ENCODE data around the gene TBR1.

The TBR1 gene

GRCh38 chr2:161374446-161374845 lies 41.7 kb upstream of the TBR1 start:
- Histone ChIP-seq H3K79me2 (ENCODE audit: insufficient read depth, low read length) (peaks cover under 1% of the 10 kb centered on the region; the same call in 1 of the 2 replicates), H3K27ac (ENCODE audit: low read length) (no peak overlapping the region), H3K27me3 (ENCODE audit: insufficient read depth, low read length, poor library complexity) (no peaks in the 10 kb centered on the region), H3K4me3 (ENCODE audit: low read depth in 1 of 2, low read length in 2 of 2) (no peak overlapping the region), H3K4me1 (ENCODE audit: insufficient read depth, low read length) (no peaks in the 10 kb centered on the region), H3K36me3 (ENCODE audit: insufficient read depth, low read length) (peaks cover 56% of the 10 kb centered on the region), H3K4me2 (ENCODE audit: insufficient read depth, low read length) (no peak overlapping the region), H4K20me1 (ENCODE audit: insufficient read depth, low read length) (no peaks in the 10 kb centered on the region), H3K9ac (ENCODE audit: low read depth, low read length) (no peak overlapping the region), H2AFZ (ENCODE audit: low read depth, low read length) (no peak overlapping the region), H3K9me3 (ENCODE audit: insufficient read depth, low read length, severe bottlenecking) (no peaks in the 10 kb centered on the region)
- TF ChIP-seq EZH2 (IDR thresholded peaks at IDR 0.05; ENCODE audit: borderline replicate concordance, low read depth, low read length, severe bottlenecking), result no peak
- TF ChIP-seq, protein P1, sequence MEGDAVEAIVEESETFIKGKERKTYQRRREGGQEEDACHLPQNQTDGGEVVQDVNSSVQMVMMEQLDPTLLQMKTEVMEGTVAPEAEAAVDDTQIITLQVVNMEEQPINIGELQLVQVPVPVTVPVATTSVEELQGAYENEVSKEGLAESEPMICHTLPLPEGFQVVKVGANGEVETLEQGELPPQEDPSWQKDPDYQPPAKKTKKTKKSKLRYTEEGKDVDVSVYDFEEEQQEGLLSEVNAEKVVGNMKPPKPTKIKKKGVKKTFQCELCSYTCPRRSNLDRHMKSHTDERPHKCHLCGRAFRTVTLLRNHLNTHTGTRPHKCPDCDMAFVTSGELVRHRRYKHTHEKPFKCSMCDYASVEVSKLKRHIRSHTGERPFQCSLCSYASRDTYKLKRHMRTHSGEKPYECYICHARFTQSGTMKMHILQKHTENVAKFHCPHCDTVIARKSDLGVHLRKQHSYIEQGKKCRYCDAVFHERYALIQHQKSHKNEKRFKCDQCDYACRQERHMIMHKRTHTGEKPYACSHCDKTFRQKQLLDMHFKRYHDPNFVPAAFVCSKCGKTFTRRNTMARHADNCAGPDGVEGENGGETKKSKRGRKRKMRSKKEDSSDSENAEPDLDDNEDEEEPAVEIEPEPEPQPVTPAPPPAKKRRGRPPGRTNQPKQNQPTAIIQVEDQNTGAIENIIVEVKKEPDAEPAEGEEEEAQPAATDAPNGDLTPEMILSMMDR (IDR thresholded peaks at IDR 0.05; ENCODE audit: borderline replicate concordance, extremely low read depth, low read length, poor library complexity, severe bottlenecking), result no peak
- ATAC-seq (ENCODE audit: insufficient read depth, low read depth), result no peak
- no peak for DNase-seq

DNA sequence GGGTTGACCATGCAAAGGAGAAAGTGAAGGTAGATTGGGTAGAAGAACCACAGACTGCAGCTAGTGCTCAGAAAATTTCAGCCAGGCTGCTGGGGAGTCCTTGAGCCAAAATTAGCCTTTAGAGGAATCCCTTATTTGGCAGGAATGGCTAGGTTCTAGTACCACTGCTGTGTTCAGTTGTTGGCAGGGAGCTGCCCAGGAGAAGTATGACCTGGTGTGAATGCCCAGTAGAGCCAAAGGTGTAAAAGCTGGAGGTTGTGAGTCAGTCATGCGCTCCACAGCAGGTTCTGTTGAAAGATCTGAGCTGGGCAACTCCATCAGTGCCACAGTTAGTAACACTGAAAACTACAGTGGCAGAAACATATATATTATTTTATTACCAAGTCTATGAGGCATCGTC lies 36.4 kb upstream of the TBR1 start:
- Histone ChIP-seq H3K36me3 (ENCODE audit: insufficient read depth, low read length) (peaks cover 32% of the 10 kb centered on the region), H3K9ac (ENCODE audit: low read depth, low read length) (no peak overlapping the region), H3K27me3 (ENCODE audit: insufficient read depth, low read length, poor library complexity) (no peaks in the 10 kb centered on the region), H3K79me2 (ENCODE audit: insufficient read depth, low read length) (0 out of 2 replicates have a peak, but pooled peaks cover 5% of the 10 kb centered on the region), H3K4me3 (ENCODE audit: low read depth in 1 of 2, low read length in 2 of 2) (no peak overlapping the region), H3K27ac (ENCODE audit: low read length) (no peak overlapping the region), H3K9me3 (ENCODE audit: insufficient read depth, low read length, severe bottlenecking) (no peaks in the 10 kb centered on the region), H2AFZ (ENCODE audit: low read depth, low read length) (no peak overlapping the region), H3K4me1 (ENCODE audit: insufficient read depth, low read length) (peaks cover 10% of the 10 kb centered on the region), H3K4me2 (ENCODE audit: insufficient read depth, low read length) (no peak overlapping the region), H4K20me1 (ENCODE audit: insufficient read depth, low read length) (no peaks in the 10 kb centered on the region)
- DNase-seq (no peak), ATAC-seq (ENCODE audit: insufficient read depth, low read depth) (no peak)
- TF ChIP-seq, protein P1 (IDR thresholded peaks at IDR 0.05; ENCODE audit: borderline replicate concordance, extremely low read depth, low read length, poor library complexity, severe bottlenecking), result no peak
- TF ChIP-seq EZH2 (IDR thresholded peaks at IDR 0.05; ENCODE audit: borderline replicate concordance, low read depth, low read length, severe bottlenecking), result no peak

- Histone ChIP-seq H3K4me2 (ENCODE audit: insufficient read depth, low read length) (no peak overlapping the region), H3K27me3 (ENCODE audit: insufficient read depth, low read length, poor library complexity) (no peaks in the 10 kb centered on the region), H4K20me1 (ENCODE audit: insufficient read depth, low read length) (no peaks in the 10 kb centered on the region), H2AFZ (ENCODE audit: low read depth, low read length) (no peak overlapping the region), H3K79me2 (ENCODE audit: insufficient read depth, low read length) (0 out of 2 replicates have a peak, but pooled peaks cover 5% of the 10 kb centered on the region), H3K9me3 (ENCODE audit: insufficient read depth, low read length, severe bottlenecking) (no peaks in the 10 kb centered on the region), H3K9ac (ENCODE audit: low read depth, low read length) (no peak overlapping the region), H3K4me1 (ENCODE audit: insufficient read depth, low read length) (peaks cover 12% of the 10 kb centered on the region), H3K4me3 (ENCODE audit: low read depth in 1 of 2, low read length in 2 of 2) (no peak overlapping the region), H3K27ac (ENCODE audit: low read length) (no peak overlapping the region), H3K36me3 (ENCODE audit: insufficient read depth, low read length) (peaks cover 44% of the 10 kb centered on the region)
- DNase-seq (no peak), ATAC-seq (ENCODE audit: insufficient read depth, low read depth) (no peak)
- TF ChIP-seq, protein P1 (IDR thresholded peaks at IDR 0.05; ENCODE audit: borderline replicate concordance, extremely low read depth, low read length, poor library complexity, severe bottlenecking), result no peak
- no peak for TF ChIP-seq EZH2 (IDR thresholded peaks at IDR 0.05; ENCODE audit: borderline replicate concordance, low read depth, low read length, severe bottlenecking)
Measured at GRCh38 chr2:161381546-161381945, 34.6 kb upstream of the TBR1 start.

DNA sequence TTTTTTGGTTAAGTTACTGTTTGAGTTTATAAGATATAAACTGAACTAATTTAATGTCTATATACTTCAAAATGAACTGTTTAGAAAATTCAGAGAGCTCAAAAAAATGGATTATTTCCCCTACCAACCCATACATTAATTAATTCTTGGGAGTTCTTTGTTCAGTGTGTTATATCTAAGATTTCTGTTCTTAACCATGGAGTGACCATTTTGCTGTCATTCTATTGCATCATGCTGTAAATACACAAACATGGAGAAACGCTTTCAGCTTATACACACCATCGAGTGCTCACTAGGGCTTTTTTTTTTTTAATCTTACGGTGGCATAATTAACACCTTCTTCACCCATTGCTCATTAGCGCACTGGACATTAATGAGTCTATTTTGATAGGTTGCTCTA lies 33.4 kb upstream of the TBR1 start:
- TF ChIP-seq, protein P1 (IDR thresholded peaks at IDR 0.05; ENCODE audit: borderline replicate concordance, extremely low read depth, low read length, poor library complexity, severe bottlenecking), result no peak
- TF ChIP-seq EZH2 (IDR thresholded peaks at IDR 0.05; ENCODE audit: borderline replicate concordance, low read depth, low read length, severe bottlenecking), result no peak
- no peak overlapping the region for H3K27ac ChIP-seq (ENCODE audit: low read length)

More for the DNA sequence above, 33.4 kb upstream of the TBR1 start:
- Histone ChIP-seq H2AFZ (ENCODE audit: low read depth, low read length) (no peak overlapping the region), H3K79me2 (ENCODE audit: insufficient read depth, low read length) (0 out of 2 replicates have a peak, but pooled peaks cover 5% of the 10 kb centered on the region), H3K4me1 (ENCODE audit: insufficient read depth, low read length) (peaks cover 12% of the 10 kb centered on the region), H3K36me3 (ENCODE audit: insufficient read depth, low read length) (peaks cover 44% of the 10 kb centered on the region), H4K20me1 (ENCODE audit: insufficient read depth, low read length) (no peaks in the 10 kb centered on the region), H3K9ac (ENCODE audit: low read depth, low read length) (no peak overlapping the region), H3K9me3 (ENCODE audit: insufficient read depth, low read length, severe bottlenecking) (no peaks in the 10 kb centered on the region), H3K27me3 (ENCODE audit: insufficient read depth, low read length, poor library complexity) (no peaks in the 10 kb centered on the region), H3K4me3 (ENCODE audit: low read depth in 1 of 2, low read length in 2 of 2) (no peak overlapping the region), H3K4me2 (ENCODE audit: insufficient read depth, low read length) (no peak overlapping the region)
- no peak for ATAC-seq (ENCODE audit: insufficient read depth, low read depth)
- DNase-seq, result no peak
